Fibroblast of skin of left biceps (primary cell): ENCODE results near the gene ZEB2.

ENCODE experiments used
- DNase-seq, 2 experiments: peaks; one replicate each; pipeline ENCODE4 v3.0.0-alpha.2; 2013; ENCODE audit warnings: low read depth in 2 of 2

ZEB2 gene

GRCh38 chr2:144452169-144452988 is 67.5 kb downstream of the ZEB2 start:
- no peak for DNase-seq

- no peak for DNase-seq
Observed at GRCh38 chr2:144451443-144451842, 68.5 kb downstream of the ZEB2 start.

GRCh38 chr2:144449028-144449406 is 70.9 kb downstream of the ZEB2 start:
- DNase-seq: no peak

- DNase-seq: no peak
Observed at GRCh38 chr2:144448389-144449027, 71.4 kb downstream of the ZEB2 start.

GRCh38 chr2:144447535-144447934 is 72.4 kb downstream of the ZEB2 start:
- DNase-seq: no peak

- DNase-seq: no peak
Observed at GRCh38 chr2:144446136-144446535, 73.8 kb downstream of the ZEB2 start.

GRCh38 chr2:144445196-144445595 is 74.7 kb downstream of the ZEB2 start:
- no peak for DNase-seq

GRCh38 chr2:144443837-144444817 is 75.8 kb downstream of the ZEB2 start:
- DNase-seq: no peak

GRCh38 chr2:144441711-144442141 is 78.2 kb downstream of the ZEB2 start:
- DNase-seq: no peak

GRCh38 chr2:144439993-144440392 is 79.9 kb downstream of the ZEB2 start:
- no peak for DNase-seq

GRCh38 chr2:144438801-144439631 is 80.9 kb downstream of the ZEB2 start:
- no peak for DNase-seq

GRCh38 chr2:144437636-144438035 is 82.3 kb downstream of the ZEB2 start:
- DNase-seq: no peak

- no peak for DNase-seq
Observed at GRCh38 chr2:144434425-144435222, 85.3 kb downstream of the ZEB2 start.

GRCh38 chr2:144432921-144433320 is 87.0 kb downstream of the ZEB2 start:
- DNase-seq: no peak

GRCh38 chr2:144431998-144432397 is 87.9 kb downstream of the ZEB2 start:
- DNase-seq: no peak

- DNase-seq: no peak
Observed at GRCh38 chr2:144431392-144431783, 88.5 kb downstream of the ZEB2 start.

- no peak for DNase-seq
Observed at GRCh38 chr2:144430722-144431391, 89.1 kb downstream of the ZEB2 start.

- no peak for DNase-seq
Observed at GRCh38 chr2:144429396-144430112, 90.4 kb downstream of the ZEB2 start.

GRCh38 chr2:144426981-144427479 is 92.9 kb downstream of the ZEB2 start:
- peak in 1 of 2 experiments; percentile 12 for DNase-seq
